GM21717 (cell line): ENCODE data around the gene TENM3.

Experiments
- ATAC-seq: cut with Tn5 transposase; IDR thresholded peaks from one replicate; pipeline ENCODE4 v1.9.1; 2021; ENCODE audit warnings: mild to moderate bottlenecking, moderate library complexity; ENCODE audit not compliant: unreplicated experiment

Gene TENM3

GRCh38 chr4:182448281-182449151 is 205.3 kb downstream of the TENM3 start:
- peak; percentile 74 for ATAC-seq

DNA sequence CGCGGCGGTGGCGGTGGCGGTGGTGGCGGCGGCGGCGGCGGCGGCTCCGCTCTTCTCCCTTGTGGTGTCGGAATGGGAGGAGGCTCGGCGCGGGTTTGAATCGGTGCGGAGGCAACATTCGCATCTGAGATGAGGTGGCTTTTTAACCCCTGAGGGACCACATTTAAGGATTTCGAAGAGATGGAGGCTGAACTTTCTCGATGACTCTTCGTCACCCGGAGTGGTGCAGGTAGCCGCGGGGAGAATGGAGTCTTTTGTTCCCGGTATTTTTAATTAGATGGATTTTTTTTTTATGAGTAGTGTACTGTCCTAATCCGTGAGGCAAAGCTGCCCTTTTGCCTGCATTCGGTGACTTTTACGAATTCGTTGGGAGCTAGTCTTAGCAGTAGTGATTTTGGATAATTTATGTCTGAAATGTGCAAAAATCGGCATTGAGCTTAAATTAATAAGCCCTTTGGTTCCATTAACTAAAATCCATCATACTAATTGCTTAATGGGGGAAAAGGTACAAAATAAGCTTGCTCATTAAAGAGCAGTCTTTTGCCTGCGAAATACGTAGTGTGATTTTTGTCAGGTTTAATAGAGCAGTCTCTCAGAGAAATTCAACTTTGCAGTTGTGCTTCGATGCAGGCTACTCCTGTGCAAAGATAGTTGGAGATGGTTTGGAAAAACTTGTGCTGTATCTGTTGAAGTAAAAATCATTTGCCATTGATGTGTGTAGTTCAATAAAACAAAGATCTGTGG is 206.2 kb downstream of the TENM3 start:
- ATAC-seq: no peak

GRCh38 chr4:182449930-182450439 is 206.8 kb downstream of the TENM3 start:
- no peak for ATAC-seq

- ATAC-seq: no peak
These were observed 208.2 kb downstream of the TENM3 start for GRCh38 chr4:182451441-182451840.

DNA sequence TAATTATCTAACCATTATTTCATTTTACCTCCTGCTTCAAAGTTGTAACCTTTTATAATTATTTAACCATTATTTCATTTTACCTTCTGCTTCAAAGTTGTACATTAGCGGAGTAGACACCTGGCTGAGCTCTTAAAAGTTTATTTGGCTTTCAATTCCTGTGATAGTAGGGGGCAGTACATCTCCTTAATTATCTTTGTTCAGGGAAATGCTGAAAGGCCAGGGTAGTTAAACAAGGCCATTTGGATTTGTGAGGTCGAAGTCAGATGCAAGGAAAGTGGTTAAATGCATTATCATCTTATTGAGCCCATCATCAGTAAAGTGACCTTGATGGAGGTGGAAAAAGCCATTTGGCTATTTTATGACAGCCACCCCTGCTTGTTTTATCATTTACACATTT is 210.6 kb downstream of the TENM3 start:
- ATAC-seq: no peak

GRCh38 chr4:182454440-182455013 is 211.3 kb downstream of the TENM3 start:
- no peak for ATAC-seq

GRCh38 chr4:182465114-182465513 is 221.9 kb downstream of the TENM3 start:
- no peak for ATAC-seq

- no peak for ATAC-seq
These were observed 222.8 kb downstream of the TENM3 start for GRCh38 chr4:182465979-182466378.

DNA sequence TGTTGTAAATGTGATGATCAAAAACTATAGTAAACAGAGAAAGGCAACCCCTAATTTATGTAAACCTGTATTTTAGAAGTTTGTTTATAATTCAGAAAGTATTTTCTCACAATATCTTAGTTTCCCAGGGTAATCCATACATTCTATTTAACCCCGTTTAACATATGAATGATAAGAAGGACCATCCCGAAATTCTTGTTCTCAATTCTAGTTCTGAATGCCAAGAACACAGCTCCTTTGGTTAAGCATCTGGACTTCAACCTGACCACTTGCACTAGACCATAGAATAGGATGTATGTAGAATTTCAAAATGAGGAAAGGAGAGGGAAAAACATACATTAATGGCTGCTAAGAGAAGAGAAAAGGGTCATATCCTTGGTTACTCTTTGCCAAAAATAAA is 227.0 kb downstream of the TENM3 start:
- ATAC-seq: no peak

GRCh38 chr4:182475539-182475938 is 232.3 kb downstream of the TENM3 start:
- ATAC-seq: no peak

GRCh38 chr4:182478475-182478874 is 235.3 kb downstream of the TENM3 start:
- ATAC-seq: no peak

DNA sequence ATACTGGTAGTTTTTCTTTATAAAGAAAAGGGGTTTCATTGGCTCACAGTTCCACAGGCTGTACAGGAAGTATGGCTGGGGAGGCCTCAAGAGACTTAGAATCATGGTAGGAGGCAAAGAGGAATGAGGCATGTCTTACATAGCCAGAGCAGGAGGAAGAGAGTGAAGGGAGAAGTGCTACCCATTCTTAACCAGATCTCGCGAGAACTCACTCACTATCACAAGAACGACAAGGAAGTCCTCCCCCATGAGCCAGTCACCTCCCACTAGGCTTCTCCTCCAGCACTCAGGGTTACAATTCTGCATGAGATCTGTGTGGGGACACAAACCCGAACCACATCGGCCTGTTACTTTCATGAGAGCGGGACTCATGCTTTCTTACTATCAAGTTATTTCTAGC is 240.5 kb downstream of the TENM3 start:
- no peak for ATAC-seq

DNA sequence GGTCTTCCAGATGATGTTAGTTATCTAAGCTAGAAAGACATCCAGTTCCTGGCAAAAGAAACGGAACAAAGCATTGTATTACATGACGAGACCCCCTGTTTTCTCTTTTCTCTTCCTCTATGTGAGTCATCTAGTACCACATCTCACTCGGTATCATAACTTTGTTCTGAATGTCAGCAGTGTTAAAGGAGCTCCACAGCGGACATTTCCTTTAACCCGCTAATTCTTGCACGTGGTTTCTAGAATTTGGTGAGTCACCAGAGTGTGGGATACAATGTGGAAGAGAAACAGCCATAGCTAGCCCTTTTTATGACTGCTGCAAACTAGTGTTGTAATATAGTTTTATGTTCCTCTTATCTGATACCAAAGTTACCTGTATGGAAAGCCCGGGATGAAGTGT is 243.7 kb downstream of the TENM3 start:
- no peak for ATAC-seq

GRCh38 chr4:182488896-182489295 is 245.7 kb downstream of the TENM3 start:
- no peak for ATAC-seq

DNA sequence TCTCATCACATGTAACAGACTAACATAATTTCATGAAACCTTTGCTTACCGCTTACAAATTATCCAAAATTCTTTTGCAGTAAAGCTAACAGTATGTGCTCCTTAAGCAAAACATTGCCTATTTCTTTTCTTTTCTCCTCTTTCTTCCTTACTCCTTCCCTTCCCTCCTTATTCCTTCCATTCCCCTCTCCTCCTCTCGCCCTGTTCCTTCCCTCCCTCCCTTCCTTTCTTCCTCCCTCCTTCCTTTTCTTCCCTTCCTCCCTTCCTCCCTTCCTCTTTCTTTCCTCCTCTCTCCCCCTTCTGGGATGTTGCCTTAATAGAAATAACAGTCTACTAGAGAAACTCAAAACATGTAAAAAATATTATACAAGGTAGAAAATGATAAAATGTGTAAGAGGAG is 246.4 kb downstream of the TENM3 start:
- no peak for ATAC-seq

GRCh38 chr4:182491719-182492118 is 248.5 kb downstream of the TENM3 start:
- no peak for ATAC-seq

DNA sequence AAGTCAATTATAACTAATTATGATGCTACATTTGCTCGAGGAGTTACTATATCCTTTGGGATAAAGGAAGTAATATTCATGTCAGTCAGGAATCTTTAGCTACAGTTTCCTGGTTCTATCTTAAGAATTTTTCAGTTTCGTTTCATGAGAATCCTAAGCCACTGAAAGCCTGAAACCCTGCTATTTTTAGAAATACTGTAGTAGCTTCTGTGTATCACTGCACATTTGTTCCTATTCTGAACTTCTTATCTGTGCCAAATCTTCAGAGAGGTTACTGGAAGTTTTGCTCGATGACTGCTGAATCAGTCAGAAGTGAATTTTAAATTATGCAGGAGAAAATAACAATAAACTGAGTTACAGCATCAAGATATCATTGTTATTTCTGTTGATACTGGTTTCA is 249.2 kb downstream of the TENM3 start:
- ATAC-seq: no peak

- ATAC-seq: no peak
These were observed 250.2 kb downstream of the TENM3 start for GRCh38 chr4:182493377-182493776.

- ATAC-seq: peak; percentile 44
These were observed 250.9 kb downstream of the TENM3 start for GRCh38 chr4:182494103-182494502.

DNA sequence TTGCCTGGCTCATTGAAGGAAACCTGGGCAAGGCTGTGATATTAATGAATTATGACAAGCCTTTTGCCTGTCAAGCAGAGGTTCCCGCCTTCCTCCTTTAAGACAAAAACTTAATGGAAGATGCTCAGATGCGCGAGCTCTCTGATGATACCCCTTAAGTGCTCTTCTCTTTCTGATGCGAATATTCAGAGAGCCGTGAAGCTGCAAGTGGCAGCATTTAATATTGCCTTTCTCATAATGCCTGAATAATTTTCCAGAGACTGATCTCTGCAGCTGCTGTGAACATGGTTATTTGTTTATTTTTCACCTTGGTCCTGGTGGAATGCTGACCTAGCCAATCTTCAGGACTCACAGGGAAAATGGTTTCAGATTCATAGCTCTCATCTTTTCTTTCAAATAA is 251.8 kb downstream of the TENM3 start:
- ATAC-seq: no peak

DNA sequence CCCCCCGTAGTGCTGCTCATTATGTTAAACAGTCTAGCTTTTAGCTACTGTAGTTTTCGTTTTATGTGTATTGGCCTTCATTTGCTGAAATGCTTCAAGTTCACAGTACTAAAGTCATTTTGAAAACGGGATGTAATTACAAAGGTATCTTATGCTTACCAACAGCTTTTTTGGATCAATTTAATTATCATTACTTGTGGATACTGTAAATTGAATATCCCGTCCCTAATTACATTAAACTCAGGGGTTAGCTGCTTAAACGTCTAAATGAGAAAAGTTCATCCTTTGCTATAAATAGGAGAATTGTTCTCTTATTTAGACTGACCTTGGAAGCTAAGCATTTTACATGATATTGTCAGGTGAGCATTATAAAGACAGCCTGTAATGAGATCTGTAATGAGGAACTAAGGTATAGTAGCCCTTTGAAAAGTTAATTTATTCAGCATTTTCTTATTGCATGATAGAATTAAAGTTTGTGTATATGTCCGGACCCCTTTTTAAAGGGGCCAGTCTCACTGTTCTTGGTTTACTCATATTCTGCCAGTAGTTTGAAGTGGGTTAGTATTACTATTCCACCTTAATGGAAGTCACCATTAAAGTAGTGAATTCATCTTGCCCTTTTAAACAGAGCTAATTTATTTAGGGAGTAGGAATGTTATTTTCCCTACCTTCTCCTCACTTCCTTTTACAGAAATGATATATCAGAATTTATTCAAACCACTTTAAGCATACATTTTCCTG is 252.6 kb downstream of the TENM3 start:
- no peak for ATAC-seq
